ENCODE results near the gene EPX.
A peak's percentile ranks its signal among the peaks of the same experiment; 100 is the strongest.
"Not testable (repeated sequence)": the region's sequence is repeated elsewhere in the genome, so short reads cannot be mapped to it uniquely, and the experiment has no call there.

Gene EPX

GRCh38 chr17:58192612-58193011 lies at the start of gene EPX:
TSS of gene EPX (plus strand) at chr17:58192726. CDS start at chr17:58192847, 121 bp downstream.
- DNase-seq (ENCODE audit: extremely low read depth in 1 of 2, low read depth in 1 of 2), result no peak

- not testable (repeated sequence) for DNase-seq (ENCODE audit: extremely low read depth in 1 of 2, low read depth in 1 of 2)
Measured at GRCh38 chr17:58143335-58143734, 49.2 kb upstream of the EPX start.

- no peak for DNase-seq (ENCODE audit: extremely low read depth in 1 of 2, low read depth in 1 of 2)
Measured at GRCh38 chr17:58144801-58145200, 47.7 kb upstream of the EPX start.

- DNase-seq (ENCODE audit: extremely low read depth in 1 of 2, low read depth in 1 of 2), result no peak
Measured at GRCh38 chr17:58147930-58148434, 44.5 kb upstream of the EPX start, which contains the start of gene OR4D1. TSS of gene OR4D1 (plus strand) at chr17:58148384. CDS start at chr17:58155154, 6,770 bp downstream.

- DNase-seq (ENCODE audit: extremely low read depth in 1 of 2, low read depth in 1 of 2), result no peak
Measured at GRCh38 chr17:58148609-58149008, 43.9 kb upstream of the EPX start.

GRCh38 chr17:58150394-58150793 lies 42.1 kb upstream of the EPX start:
- no peak for DNase-seq (ENCODE audit: extremely low read depth in 1 of 2, low read depth in 1 of 2)

GRCh38 chr17:58153046-58153445 lies 39.5 kb upstream of the EPX start:
- peak; percentile 23 to 24 for DNase-seq (ENCODE audit: extremely low read depth in 1 of 2, low read depth in 1 of 2)

- no peak for DNase-seq (ENCODE audit: extremely low read depth in 1 of 2, low read depth in 1 of 2)
Measured at GRCh38 chr17:58153671-58154070, 38.9 kb upstream of the EPX start.

- DNase-seq (ENCODE audit: extremely low read depth in 1 of 2, low read depth in 1 of 2), result peak in 1 of 2 donors; percentile 36
Measured at GRCh38 chr17:58156839-58157803, 35.4 kb upstream of the EPX start.

- DNase-seq (ENCODE audit: extremely low read depth in 1 of 2, low read depth in 1 of 2), result no peak
Measured at GRCh38 chr17:58158181-58158580, 34.3 kb upstream of the EPX start.

GRCh38 chr17:58161566-58161965 lies 31.0 kb upstream of the EPX start:
- no peak for DNase-seq (ENCODE audit: extremely low read depth in 1 of 2, low read depth in 1 of 2)

GRCh38 chr17:58165981-58166380 lies 26.5 kb upstream of the EPX start:
- DNase-seq (ENCODE audit: extremely low read depth in 1 of 2, low read depth in 1 of 2), result no peak

- no peak for DNase-seq (ENCODE audit: extremely low read depth in 1 of 2, low read depth in 1 of 2)
Measured at GRCh38 chr17:58166682-58167081, 25.8 kb upstream of the EPX start, which contains the start of gene OR4D2. TSS of gene OR4D2 (plus strand) at chr17:58166982. CDS start at chr17:58169656, 2,674 bp downstream.

- DNase-seq (ENCODE audit: extremely low read depth in 1 of 2, low read depth in 1 of 2), result no peak
Measured at GRCh38 chr17:58170622-58171021, 21.9 kb upstream of the EPX start.

- DNase-seq (ENCODE audit: extremely low read depth in 1 of 2, low read depth in 1 of 2), result peak in 1 of 2 donors; percentile 15
Measured at GRCh38 chr17:58172369-58173071, 20.0 kb upstream of the EPX start.

- no peak for DNase-seq (ENCODE audit: extremely low read depth in 1 of 2, low read depth in 1 of 2)
Measured at GRCh38 chr17:58174871-58175270, 17.7 kb upstream of the EPX start.

- DNase-seq (ENCODE audit: extremely low read depth in 1 of 2, low read depth in 1 of 2), result no peak
Measured at GRCh38 chr17:58176200-58176599, 16.3 kb upstream of the EPX start.

GRCh38 chr17:58181796-58182195 lies 10.7 kb upstream of the EPX start:
- DNase-seq (ENCODE audit: extremely low read depth in 1 of 2, low read depth in 1 of 2), result no peak

- DNase-seq (ENCODE audit: extremely low read depth in 1 of 2, low read depth in 1 of 2), result no peak
Measured at GRCh38 chr17:58183514-58183913, 9.0 kb upstream of the EPX start.

- no peak for DNase-seq (ENCODE audit: extremely low read depth in 1 of 2, low read depth in 1 of 2)
Measured at GRCh38 chr17:58184308-58184985, 8.1 kb upstream of the EPX start.

Measured in activated CD8-positive, alpha-beta memory T cell treated with anti-CD3 and anti-CD28 coated beads for 1 hour (primary cell).